ENCODE measurements around the gene KLK6. TPM values are rescaled to one million over a fixed set of nuclear protein-coding genes. Genes with fewer than 3 reads are reported as not detected.
A peak's percentile ranks its signal among the peaks of the same experiment; 100 is the strongest.

KLK6 gene
- total RNA-seq, 1 experiment from 2014 or later: 352 TPM

DNA sequence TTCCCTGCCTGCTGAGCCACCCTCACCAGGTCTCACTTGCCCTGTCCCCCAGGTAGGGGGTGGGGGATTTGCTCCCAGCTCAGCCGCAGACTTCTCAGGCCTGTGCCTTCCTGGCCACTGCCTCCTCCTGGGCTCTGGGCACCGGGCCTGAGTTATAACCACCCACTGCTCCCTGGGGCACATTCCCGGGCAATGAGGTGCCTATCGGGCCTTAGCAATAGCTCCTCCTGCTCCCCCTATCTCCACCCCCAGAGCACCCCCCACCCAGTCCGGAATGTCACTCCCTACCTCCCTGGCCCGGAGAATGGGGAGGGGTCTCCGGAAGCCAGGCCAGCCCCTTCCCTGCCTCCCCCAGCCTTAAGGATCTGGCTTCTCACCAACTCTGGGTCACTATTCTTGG is 16.5 kb downstream of the KLK6 start, which contains the start of gene KLK5:
Gene KLK5 (minus strand): TSS at position 129 of the 400 bp plus-strand sequence. CDS start 381 bp downstream, outside the sequence.
- DNase-seq (ENCODE audit: low spot score): no peak

DNA sequence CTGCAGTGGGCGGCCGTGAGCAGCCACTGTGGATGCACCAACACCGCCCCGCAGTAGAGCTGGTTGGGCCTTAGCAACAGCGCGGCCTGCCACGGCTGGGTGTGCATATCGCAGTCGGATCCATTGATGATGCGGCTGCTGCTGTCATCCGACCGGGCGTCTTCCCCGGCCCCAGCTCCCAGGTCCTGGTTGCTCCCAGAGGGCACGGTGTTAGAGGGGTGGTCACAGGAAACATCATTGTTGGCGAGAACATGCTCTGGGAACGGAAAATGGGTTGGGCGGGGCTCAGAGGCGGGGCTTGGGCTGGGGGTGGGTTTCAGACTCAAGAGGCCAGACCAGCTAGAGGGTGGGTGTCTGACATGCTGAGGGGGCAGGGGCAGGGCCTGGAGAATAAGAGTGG is 19.5 kb downstream of the KLK6 start:
- DNase-seq (ENCODE audit: low spot score): no peak

DNA sequence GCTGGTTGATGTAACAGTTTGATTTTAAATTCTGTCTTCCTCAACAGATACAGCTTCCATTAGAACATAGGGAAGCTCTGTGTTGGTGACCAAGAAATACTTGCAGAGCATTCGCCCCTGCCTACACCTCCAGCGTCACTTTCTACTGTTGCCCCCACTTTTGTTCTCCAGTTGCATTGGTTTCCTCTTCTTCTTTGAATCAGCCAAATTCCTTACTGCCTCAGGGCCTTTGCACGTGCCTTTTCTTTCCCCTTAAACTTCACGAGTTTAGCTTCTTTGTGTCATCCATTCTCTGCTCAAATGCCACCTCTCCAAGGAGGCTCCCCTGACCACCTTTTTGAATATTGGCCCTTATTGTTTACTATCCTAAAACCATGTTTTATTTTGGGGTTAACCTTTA is 22.3 kb downstream of the KLK6 start:
- DNase-seq (ENCODE audit: low spot score): no peak

DNA sequence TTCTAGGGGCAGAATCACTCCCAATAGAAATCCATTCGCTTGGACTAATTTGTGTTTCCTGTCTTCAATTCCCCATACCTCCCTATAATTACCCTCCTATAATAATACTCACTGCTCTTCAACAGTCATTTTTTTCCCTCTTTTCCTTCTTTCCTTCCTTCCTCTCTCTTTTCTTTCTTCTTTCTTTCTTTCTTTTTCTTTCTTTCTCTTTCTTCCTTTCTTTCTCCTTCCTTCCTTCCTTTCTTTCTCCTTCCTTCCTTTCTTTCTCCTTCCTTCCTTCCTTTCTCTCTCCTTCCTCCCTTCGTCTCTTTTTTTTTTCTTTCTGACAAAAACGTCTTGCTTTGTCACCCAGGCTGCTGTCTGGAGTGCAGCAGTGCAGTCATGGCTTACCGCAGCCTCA is 24.6 kb downstream of the KLK6 start:
- no peak for DNase-seq (ENCODE audit: low spot score)

DNA sequence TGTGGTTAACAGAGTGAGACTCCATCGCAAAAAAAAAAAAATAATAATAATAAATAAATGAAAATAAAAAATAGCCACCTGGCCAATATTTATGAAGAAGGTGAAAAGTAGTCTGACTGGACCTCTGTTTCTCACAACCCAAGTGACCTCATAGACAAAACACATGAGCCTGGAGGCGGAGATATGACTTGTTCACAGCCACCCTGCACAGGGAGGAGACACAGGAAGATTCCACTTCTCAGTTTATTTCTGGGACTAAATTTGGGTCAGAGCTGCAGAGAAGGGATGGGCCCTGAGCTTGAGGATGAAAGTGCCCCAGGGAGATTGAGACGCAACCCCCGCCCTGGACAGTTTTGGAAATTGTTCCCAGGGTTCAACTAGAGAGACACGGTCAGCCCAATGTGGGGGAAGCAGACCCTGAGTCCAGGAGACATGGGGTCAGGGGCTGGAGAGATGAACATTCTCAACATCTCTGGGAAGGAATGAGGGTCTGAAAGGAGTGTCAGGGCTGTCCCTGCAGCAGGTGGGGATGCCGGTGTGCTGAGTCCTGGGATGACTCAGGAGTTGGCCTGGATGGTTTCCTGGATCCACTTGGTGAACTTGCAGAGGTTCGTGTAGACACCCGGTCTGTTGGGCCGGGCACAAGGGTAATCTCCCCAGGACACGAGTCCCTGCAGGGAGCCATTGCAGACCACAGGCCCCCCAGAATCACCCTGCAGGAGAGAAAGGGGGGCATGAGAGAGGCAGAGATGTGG is 26.1 kb downstream of the KLK6 start:
- no peak for DNase-seq (ENCODE audit: low spot score)

DNA sequence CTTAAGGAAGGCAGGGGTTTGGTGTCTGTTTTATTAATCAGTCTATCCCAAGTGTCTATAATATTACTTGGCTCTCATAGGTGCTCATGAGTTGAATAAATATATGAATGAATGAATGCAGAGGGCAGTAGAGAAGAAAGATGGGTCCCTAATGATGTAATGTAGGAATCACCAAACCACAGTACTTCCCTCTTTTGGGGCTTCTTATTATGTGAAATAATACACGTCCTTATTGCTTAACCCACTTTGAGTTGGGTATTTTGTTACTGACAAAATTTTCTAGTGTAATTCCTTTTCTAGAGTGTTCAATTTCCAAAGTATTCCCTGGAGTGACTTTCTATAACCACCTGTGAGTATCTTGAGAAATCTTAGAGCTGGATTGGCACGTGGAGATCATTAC is 29.8 kb downstream of the KLK6 start:
- DNase-seq (ENCODE audit: low spot score): no peak

DNA sequence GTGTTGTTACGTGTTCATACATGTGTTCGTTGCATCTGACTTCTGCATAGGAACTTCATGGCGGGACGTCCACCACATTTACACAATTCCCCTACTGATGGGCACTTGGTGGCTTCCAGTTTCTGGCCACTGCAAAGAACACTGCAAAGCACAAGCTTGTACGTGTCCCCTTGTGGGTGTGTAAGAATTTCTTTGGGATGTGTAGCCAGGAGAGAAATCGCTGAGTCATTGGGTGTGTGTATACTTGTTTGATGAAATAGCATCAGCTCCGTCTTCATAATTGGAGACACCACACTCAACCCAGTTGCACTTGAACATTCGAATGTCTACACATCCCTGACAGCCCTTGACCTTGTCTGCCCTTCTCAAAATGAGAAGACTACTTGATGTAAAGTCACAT is 35.8 kb downstream of the KLK6 start:
- peak; percentile 57 for DNase-seq (ENCODE audit: low spot score)

DNA sequence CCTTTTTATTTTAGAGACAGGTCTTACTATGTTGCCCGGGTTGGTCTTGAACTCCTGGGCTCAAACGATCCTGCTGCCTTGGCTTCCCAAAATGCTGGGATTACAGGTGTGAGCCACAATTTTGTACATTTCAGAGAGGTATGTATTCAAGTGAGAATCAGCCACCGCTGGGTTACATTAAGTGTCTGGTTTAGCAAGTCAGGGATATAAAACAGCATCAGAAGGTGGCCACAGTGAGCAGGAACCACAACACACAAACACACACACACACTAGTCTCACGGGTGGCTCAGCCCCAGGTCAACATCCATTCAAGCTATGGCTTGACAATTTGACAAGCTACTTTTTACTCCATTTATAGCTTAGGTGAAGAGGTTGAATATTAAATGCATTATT is 36.7 kb downstream of the KLK6 start:
- peak; percentile 78 for DNase-seq (ENCODE audit: low spot score)

DNA sequence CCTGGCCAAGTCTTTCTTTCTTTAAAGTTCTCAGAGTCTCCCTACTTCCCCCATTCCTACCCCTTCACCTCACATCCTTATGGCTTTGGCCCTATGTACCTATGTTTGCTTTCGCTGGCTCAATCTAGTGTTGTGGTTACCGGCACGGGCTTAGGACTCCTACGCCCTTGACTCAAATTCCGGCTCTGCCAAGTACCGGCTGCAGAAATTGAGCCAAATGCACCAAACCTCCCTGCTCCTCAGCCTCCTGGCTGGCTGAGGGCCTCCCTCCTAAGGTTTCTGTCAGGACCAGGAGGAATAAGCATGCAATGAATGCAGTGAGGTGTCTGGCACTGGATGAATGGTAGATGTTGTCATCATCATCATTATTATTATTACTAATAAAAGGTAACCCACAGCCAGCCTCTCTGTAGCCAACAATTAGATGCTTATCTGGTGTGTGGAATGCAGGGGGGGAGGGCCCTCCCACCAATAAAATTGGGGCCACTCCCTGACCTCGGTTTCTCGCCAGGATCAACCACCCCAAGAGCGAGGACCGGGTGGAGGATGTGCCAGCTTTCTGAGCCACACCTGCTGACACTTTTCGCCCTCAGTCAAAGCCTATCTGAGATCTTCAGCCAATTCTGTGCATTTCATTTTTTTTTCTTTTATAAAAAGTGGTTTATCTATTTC is 37.2 kb downstream of the KLK6 start:
- peak; percentile 99 for DNase-seq (ENCODE audit: low spot score)

DNA sequence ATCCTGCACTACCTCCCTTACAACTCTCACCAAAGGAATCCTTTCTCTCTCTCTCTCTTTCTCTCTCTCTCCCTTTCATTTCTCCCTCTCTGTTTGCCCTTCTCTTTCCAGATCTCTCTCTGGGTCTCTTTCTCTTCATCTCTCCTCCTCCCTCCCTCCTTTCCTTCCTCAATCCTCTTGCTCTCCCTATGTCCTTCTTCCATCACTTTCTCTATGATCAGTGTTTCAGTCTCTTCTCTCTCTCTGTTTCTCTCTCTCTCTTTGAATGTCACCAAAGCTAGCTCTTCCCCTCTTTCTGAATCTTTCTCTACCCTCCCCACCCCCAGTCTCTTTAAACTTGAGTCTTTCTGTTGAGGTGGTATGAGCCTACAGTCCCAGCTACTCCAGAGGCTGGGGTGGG is 38.4 kb downstream of the KLK6 start:
- no peak for DNase-seq (ENCODE audit: low spot score)

DNA sequence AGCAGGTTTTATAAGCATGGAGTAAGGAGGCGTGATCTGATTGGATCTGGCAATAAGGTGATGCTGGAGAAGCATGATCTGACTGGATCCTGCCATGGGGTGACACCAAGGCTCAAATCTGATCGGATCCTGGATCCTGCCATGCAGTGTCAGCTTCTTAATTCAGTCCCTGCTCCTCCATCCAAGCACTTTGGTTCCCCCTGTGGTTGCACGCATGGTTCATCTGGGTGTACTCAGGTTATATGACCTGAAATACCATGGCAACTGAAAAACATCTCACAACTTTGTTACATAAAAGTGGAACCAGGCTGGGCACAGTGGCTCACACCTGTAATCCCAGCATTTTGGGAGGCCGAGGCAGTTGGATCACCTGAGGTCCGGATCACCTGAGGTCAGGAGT is 40.6 kb downstream of the KLK6 start:
- peak; percentile 47 for DNase-seq (ENCODE audit: low spot score)

DNA sequence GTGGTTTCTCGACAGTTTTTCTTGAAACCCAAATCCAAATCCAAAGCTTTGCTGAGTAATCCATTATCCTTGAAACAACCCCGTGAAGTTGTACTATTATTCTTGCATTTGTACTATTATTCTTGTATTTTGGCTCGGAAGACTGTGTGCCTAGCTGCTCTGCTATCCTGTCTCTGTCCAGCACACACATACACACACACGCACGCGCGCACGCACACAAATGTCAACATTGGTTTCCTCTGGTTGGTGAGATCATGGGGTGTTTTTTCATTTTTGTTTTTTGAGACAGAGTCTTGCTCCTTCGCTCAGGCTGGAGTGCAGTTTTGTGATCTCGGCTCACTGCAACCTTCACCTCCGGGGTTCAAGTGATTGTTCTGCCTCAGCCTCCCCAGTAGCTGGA is 43.2 kb downstream of the KLK6 start:
- no peak for DNase-seq (ENCODE audit: low spot score)

DNA sequence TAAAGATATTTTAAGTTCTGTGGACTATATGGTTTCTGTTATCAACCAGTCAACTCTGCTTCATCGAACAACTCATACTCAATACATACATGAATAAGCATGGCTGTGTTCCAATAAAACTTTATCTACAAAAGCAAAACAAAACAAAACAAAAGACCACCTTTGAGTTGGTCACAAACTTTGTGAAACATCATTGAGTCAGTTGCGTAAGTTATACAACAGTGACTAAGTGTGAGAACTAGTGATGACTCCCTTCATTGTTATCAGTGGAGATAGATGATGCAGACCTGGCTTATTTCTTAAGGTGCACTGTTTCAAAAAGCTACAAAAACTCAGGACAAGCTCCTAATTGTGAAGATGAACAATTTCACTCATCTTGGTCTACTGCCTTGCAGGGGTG is 43.7 kb downstream of the KLK6 start:
- no peak for DNase-seq (ENCODE audit: low spot score)

DNA sequence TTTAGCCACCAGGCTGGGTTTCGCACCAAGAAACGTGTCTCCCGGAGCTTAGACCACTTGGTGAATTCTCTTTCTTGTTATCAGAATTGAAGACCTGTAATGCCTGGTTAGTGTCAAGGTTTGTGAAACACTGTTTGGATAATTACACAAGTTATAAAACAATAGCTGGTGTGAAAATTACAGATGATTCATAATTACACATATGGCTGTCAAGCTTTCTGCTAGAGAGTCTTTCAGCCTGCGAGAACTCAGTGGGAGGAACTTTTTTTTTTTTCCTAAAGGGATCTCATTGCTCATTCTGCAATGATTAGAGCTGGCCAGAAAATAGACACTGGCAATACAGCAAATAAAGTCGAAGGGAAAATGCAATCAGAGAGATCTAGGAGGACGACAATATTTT is 44.8 kb downstream of the KLK6 start:
- DNase-seq (ENCODE audit: low spot score): no peak

DNA sequence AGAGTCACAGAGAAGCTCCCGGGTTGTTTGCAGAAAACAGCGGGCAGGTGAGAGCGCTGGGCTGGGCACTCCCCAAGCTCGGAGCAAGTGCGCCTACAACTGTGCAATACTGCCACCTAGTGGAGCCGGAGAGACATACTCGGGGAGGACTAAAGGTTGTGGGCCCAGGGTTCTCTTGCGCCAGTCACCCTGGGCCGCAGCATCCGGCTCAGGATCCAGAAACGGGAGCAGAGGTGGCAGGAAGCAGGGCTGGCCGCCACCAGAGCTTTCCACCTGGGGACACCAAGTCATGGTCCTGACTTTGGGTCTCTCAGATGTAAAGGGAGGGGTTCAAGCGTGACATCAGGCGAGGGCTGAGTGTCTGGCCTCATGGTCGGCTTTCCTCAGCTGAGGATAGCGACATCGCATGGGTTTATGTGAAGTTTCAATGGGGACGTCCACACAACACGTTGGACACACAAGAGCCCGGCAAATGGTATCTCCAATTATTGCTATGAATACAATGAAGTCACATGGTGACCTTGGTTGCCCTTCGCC is 47.0 kb downstream of the KLK6 start:
- DNase-seq (ENCODE audit: low spot score): peak; percentile 97

DNA sequence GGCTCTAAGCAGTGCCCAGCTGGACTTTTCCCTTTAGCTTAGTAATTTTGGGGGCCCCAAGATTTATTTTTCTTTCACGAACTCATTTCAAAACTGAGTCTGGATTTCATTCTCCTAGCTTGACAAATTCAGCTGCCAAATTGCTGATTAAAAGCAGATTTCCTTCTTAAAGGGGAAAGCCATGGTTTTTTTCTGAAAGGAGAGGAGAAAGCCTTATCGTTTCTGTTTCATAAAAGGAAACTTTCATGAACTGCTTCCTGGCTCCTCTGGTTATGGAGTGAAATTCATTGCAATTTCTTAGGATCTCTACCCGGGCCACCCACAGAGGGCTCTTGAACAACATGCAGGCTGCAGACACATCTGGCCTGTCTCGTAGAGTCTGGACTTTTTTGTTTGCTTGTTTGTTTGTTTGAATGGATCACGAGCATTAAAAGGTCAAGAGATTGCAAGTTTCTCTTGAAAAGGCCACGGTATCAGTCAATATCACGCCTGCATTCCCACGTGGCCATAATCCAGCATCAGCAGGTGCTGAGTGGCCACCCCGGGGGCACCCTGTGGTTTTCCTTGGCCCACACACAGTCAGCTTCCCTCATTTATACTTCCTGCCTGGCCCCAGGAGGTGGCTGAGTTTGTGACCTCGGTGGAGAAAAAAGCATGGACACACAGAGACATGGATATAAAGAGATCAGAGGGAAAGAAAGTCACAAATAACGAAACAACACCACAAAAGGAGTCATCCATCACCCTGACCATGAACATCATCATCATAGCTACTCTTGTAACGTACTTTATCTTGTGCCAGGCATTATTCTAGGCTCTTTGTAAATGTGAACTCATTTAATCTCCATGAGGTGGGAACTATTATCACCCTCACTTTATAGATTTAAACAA is 47.7 kb downstream of the KLK6 start:
- DNase-seq (ENCODE audit: low spot score): no peak

DNA sequence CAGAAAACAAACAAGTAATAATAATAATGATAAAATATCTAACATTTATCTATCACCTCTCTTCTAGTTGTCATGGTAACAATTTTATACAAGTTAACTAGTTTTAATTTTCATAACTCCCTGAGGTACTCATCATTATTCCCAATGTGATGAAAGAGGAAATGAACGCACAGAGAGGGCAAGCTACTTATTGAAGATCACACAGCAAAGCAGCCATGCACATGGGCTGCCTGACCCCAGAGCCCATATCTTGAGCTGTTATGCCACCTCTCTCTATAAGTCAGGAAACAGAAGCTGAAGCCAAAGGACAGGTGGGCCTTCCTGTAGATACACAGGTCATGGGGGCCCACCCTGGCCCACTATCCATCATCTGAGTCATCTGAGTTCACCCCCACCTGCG is 53.3 kb downstream of the KLK6 start:
- no peak for DNase-seq (ENCODE audit: low spot score)

DNA sequence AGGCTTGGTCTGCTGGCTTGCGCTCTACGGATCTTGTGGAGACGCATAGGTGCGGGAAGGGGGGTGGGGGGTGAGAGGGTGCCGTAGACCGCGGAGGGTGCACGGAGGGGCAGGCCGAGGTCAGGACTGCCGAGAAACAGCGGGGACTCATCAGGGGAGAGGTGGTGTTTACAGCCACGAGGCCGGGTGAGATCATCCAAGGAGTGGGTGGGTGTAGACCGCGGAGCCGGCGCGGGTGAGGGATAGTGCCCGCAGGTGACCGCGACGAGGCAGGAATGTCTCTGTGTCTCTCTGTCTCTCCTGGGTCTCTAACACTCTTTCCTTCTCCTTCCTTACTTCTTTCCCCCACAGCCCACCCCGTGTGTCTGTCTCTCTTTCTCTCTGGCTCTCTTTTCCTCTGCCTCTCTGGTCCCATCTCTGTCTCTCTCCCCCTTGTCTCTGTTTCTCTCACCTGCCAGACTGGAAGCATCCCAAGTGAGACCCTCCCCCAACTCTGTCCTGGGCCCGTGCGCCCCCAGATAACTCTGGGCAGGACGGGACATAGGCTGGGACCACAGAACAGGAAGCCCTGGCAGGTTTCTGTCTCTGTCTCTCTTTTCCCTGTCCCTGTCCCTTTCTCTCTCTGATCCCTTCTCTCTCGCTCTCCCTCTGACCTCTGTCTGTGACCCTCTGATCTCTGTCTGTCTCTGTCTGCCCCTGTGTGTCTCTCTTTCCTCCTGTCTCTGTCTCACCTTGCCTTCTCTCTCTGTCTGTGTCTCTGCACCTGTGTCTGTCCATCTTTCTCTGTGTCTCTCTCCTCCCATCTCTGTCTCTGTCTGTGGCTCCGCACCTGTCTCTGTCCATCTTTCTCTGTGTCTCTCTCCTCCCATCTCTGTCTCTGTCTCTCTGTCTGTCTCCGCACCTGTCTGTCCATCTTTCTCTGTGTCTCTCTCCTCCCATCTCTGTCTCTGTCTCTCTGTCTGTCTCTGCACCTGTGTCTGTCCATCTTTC is 56.4 kb downstream of the KLK6 start:
- DNase-seq (ENCODE audit: low spot score): no peak

DNA sequence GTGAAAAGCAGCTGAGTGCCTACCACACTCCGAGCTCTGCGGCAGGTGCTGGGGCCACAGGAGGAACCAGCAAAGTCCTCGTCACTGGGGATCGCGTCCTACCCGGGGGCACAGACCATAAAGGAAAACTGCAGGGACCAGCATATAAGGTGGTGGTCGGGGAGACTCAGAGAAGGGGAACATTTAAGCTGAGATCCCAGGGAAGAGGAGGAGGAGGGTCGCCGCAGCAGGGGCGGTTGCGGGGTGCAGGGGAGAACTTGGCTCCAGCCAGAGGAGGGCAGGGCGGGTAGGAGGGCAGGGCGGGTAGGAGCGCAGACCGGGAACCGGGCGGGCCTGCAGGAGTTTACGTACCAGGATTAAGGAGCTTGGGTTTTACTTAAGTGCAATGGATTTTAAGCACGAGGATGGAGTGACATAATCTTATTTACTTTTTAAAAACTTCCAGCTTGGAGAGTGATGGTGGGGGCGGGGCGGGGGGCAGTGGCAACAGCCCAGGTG is 57.2 kb downstream of the KLK6 start:
- no peak for DNase-seq (ENCODE audit: low spot score)

Data from HT-29 (cell line).